Thymus (tissue), 11 donors: Measurements from ENCODE around the gene OPCML. TPM values are rescaled to one million over a fixed set of nuclear protein-coding genes. Genes with fewer than 3 reads are reported as not detected.

Experiments
- DNase-seq, 9 donors: peaks; one replicate each; pipeline ENCODE4 v3.0.0-alpha.2; 2013; ENCODE audit warnings: low spot score in 9 of 9, low read depth in 6 of 9, missing footprints in 1 of 9
- H3K27ac ChIP-seq, 2 donors: one replicate each; pipeline ENCODE4 v1.5.1; 2013; ENCODE audit warnings: control low read depth in 1 of 2, low read depth in 1 of 2, low read length in 1 of 2, mild to moderate bottlenecking in 1 of 2, moderate library complexity in 1 of 2
- H3K27me3 ChIP-seq, 2 donors: one replicate each; pipeline ENCODE4 v1.5.1; 2013; ENCODE audit warnings: low read length in 1 of 2; ENCODE audit not compliant: control insufficient read depth in 2 of 2, insufficient read depth in 1 of 2
- H3K36me3 ChIP-seq, 2 donors: one replicate each; pipeline ENCODE4 v1.5.1; 2013; ENCODE audit warnings: low read length in 1 of 2, mild to moderate bottlenecking in 1 of 2, moderate library complexity in 1 of 2; ENCODE audit not compliant: control insufficient read depth in 2 of 2, insufficient read depth in 2 of 2
- H3K4me1 ChIP-seq, 2 donors: one replicate each; pipeline ENCODE4 v1.5.1; 2013; ENCODE audit warnings: low read length in 2 of 2; ENCODE audit not compliant: control insufficient read depth in 2 of 2, insufficient read depth in 2 of 2
- H3K4me3 ChIP-seq, 2 donors: one replicate each; pipeline ENCODE4 v1.5.1; 2013; ENCODE audit warnings: low read length in 2 of 2, control low read depth in 1 of 2, mild to moderate bottlenecking in 1 of 2
- H3K9me3 ChIP-seq, 2 donors: one replicate each; pipeline ENCODE4 v1.5.1; 2013; ENCODE audit warnings: low read length in 1 of 2, mild to moderate bottlenecking in 1 of 2; ENCODE audit not compliant: control insufficient read depth in 2 of 2, insufficient read depth in 1 of 2
- WGBS: extraction: QIAGEN DNeasy Blood & Tissue Kit; methylation state at CpG from one replicate; pipeline ENCODE4 v1.1.7; 2013; 5-methylcytosine and 5-hydroxymethylcytosine counted together
- polyA plus RNA-seq: library from polyadenylated mRNA; stranded (reverse); fragments of 200-250 nt; gene quantifications from one replicate; pipeline ENCODE4 v1.2.3, GENCODE V29; 2013
- total RNA-seq: library from RNA; stranded (reverse); fragments of 120-200 nt; gene quantifications from one replicate; pipeline ENCODE4 v1.2.4, GENCODE V29; 2013
- donor health status: healthy.

OPCML gene
- total and polyA plus RNA-seq, 2 donors, result 0.07 to 0.09 TPM

DNA sequence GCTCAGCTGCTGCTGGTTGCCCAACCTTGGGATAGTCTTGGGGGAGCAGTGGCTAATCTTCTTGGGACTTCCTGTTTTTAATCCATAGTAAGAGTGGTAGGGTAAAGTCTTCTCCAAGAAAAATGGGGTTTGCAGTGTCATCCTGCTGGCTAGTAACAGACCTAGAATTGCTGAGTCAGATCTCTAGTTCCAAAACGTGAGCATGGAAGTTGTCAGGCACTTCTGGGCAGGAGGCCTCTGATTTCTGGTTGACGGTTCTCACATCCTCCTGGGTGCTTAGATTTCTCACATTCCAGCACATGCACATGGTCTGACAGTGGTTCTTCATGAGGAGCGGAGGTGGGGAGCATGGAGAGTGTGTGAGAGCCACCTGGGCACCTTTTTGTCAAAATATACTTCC, 410.0 kb downstream of the OPCML start:
- DNase-seq, result no peak
- H3K9me3 ChIP-seq, result no peaks in the 10 kb centered on the region
- H3K4me3 ChIP-seq, result no peak overlapping the region
- H3K36me3 ChIP-seq, result no peaks in the 10 kb centered on the region
- no peak overlapping the region for H3K27ac ChIP-seq
- 29% methylated on average over 3 of the region's 3 CpGs for WGBS
- no peaks in the 10 kb centered on the region for H3K4me1 ChIP-seq
- H3K27me3 ChIP-seq, result no peaks in the 10 kb centered on the region

DNA sequence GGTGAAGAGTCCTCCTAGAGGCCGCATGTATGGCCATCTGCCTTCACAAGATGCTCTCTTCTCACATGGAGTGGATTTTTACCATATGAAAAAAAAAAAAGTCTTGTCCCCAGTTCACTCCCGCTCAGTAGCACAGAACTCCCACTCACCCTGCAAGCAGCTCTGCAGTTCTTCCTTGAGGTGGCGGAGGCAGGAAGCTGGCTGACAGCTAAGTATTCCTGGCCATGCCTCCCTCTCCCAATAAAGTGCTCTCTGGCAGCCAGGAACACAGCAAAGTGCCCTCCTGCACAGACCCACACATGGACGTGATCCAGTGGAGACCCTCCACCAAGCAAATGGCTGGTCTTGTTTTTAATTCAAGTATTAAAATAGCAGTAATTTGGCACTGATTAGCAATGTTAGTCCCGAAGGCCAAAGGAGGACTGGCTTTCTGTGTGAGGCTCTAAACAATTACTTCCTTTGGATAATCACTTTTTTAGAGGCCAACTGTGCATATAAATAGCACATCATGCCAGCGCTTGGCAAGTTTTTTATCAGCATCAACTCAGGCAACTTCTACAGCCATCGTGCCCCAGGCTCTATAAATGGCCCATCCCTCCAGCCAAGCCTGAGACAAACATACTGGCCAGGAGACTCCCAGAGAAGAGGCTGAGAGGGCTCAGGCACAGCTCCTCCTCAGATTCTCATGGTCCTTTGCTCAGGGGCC, 413.6 kb downstream of the OPCML start:
- no peak overlapping the region for H3K27ac ChIP-seq
- no peaks in the 10 kb centered on the region for H3K27me3 ChIP-seq
- no peak for DNase-seq
- H3K9me3 ChIP-seq, result no peaks in the 10 kb centered on the region
- 88% methylated on average over 7 of the region's 7 CpGs for WGBS
- no peaks in the 10 kb centered on the region for H3K4me1 ChIP-seq
- no peak overlapping the region for H3K4me3 ChIP-seq
- no peaks in the 10 kb centered on the region for H3K36me3 ChIP-seq

DNA sequence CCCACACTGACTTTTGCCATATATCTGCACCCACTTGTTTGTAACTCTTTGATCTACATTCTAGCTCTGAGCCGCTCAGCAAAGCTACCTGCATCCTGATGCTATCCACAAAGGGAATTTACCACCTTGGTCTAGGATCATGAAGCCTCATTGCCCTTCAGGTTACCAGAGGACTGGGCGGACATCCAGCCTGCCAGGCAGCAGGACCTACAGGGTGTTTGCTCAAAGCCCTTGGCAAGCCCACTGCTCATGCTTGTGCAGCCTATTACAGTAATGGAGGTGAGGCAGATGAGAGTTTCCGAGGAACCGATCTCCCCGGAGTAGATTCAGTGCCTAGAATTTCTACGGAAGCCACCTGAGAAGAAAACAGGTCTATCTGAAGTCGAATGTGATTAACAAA, 417.2 kb downstream of the OPCML start:
- Histone ChIP-seq H3K4me3 (no peak overlapping the region), H3K27ac (no peak overlapping the region), H3K27me3 (no peaks in the 10 kb centered on the region), H3K4me1 (no peaks in the 10 kb centered on the region), H3K36me3 (no peaks in the 10 kb centered on the region), H3K9me3 (no peaks in the 10 kb centered on the region)
- WGBS, result 94% methylated on average over 7 of the region's 7 CpGs
- no peak for DNase-seq

DNA sequence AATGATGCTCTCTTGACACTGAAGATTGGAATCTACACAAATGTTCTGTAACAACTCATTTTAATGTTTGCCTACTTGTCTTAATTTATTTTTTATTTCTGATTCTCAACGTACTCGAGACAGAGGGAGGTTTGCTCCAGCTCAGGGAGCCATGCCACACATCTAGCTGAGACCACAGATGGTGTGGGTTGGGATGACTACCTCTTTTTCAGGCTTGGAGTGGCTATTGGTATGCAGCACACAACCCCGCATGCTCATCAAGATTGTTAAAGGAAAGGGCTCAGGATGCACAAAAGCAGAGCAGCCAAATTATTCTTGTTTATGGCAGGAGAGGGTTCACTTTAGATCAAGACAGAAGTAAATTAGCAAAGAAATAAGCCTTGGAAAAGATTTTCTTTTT, 424.5 kb downstream of the OPCML start:
- no peaks in the 10 kb centered on the region for H3K9me3 ChIP-seq
- H3K36me3 ChIP-seq, result no peaks in the 10 kb centered on the region
- no peak for DNase-seq
- no peaks in the 10 kb centered on the region for H3K27me3 ChIP-seq
- no peaks in the 10 kb centered on the region for H3K4me1 ChIP-seq
- WGBS, result 81% methylated on average over 3 of the region's 3 CpGs
- H3K4me3 ChIP-seq, result no peak overlapping the region
- no peak overlapping the region for H3K27ac ChIP-seq

DNA sequence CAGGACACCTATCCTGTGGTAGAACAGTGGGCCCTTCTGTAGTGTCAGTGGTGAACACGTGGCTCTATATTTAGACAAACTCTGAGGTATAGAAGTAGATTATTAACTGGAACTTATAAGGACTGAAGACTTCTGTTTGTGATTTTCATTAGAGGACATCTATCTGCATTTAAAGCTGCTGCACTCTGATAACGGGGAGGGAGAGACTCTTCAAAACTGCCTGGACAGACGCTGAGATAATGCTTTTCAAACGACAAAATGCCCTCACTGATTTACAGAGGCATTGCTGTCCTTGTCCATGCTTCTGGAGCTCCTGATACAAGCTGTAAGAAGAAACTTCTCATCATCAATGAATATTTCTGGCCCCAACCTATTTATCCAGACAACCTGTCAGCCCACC, 425.2 kb downstream of the OPCML start:
- Histone ChIP-seq H3K27ac (no peak overlapping the region), H3K36me3 (no peaks in the 10 kb centered on the region), H3K4me1 (no peaks in the 10 kb centered on the region), H3K27me3 (no peaks in the 10 kb centered on the region), H3K4me3 (no peak overlapping the region), H3K9me3 (no peaks in the 10 kb centered on the region)
- DNase-seq, result no peak
- 89% methylated on average over 4 of the region's 4 CpGs for WGBS

DNA sequence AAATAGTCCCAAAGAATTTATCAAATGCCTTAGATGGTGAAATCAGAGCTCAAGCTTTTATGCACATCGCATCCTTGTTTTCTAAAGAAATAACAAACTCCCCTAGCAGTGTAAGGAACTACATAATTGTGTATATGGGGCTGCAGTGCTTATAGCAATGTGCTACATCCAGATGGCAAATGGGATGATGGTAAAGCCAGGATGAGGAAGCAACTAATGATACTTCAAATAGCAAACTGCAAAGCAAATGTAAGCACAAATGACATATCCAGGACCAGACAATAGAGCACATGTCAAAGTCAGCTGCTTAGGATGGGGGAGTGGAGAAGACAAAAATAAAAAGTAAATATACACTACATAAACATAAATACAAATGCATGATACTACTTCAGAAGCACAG, 425.9 kb downstream of the OPCML start:
- no peaks in the 10 kb centered on the region for H3K4me1 ChIP-seq
- no peak for DNase-seq
- WGBS, result 95% methylated on average over 1 of the region's 1 CpG
- H3K9me3 ChIP-seq, result no peaks in the 10 kb centered on the region
- no peaks in the 10 kb centered on the region for H3K36me3 ChIP-seq
- H3K27me3 ChIP-seq, result no peaks in the 10 kb centered on the region
- no peak overlapping the region for H3K4me3 ChIP-seq
- H3K27ac ChIP-seq, result no peak overlapping the region

DNA sequence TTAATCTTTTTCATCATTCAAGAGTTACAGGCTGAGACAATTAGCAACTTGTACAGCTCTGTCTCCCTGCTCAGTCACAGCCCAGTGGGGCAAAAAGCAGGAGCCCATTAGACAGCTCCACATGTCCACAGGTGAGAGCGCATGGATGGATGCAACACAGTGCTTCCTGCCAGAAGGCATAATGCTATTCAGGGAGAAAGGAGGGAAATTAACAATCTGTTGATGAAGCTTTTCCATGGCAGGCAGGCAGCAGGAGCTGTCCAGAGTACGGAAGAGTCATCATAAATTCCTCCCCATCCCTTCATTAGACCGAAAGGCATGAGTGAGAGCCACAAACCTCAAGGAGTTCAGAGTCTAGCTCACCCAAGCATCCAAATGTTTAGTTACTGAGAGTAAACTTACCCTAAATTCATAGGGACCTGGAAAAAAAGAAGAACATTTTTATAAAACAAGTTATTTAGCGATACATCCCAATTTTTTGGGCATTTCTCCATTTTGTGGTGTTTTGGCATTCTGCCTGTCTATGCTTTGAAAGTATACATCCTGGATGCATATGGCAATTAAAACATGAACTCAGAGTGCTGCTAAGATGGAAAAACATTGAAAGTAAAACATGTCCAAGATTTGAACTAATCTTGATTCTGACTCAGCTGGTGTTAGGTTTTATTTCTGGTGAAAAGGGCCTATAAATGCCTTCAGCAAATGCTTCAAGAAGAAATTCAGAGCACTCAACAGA, 428.1 kb downstream of the OPCML start:
- Histone ChIP-seq H3K4me1 (no peaks in the 10 kb centered on the region), H3K36me3 (no peaks in the 10 kb centered on the region), H3K4me3 (no peak overlapping the region), H3K27me3 (no peaks in the 10 kb centered on the region), H3K9me3 (no peaks in the 10 kb centered on the region), H3K27ac (no peak overlapping the region)
- WGBS, result 88% methylated on average over 4 of the region's 4 CpGs
- DNase-seq, result no peak

DNA sequence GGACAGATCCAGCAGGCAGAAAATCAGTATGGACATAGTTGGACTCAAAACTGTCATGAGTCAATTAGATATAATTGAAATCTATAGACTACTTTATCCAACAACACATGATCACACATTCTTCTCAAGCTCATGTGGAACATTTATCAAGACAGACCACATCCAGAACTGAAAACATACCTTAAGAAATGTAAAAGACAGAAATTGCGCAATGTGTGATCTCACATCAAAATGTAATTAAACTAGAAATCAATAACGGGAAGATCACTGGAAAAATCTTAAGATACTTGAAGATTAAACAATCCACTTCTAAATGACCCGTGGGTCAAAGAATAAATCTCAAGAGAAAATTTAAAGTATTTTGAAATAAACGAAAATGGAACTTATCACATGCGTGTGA, 435.3 kb downstream of the OPCML start:
- no peak overlapping the region for H3K27ac ChIP-seq
- H3K36me3 ChIP-seq, result no peaks in the 10 kb centered on the region
- H3K9me3 ChIP-seq, result peaks cover 0 to under 1% of the 10 kb centered on the region in 2 donors
- DNase-seq, result no peak
- no peaks in the 10 kb centered on the region for H3K27me3 ChIP-seq
- 96% methylated on average over 5 of the region's 5 CpGs for WGBS
- no peak overlapping the region for H3K4me3 ChIP-seq
- H3K4me1 ChIP-seq, result no peaks in the 10 kb centered on the region

DNA sequence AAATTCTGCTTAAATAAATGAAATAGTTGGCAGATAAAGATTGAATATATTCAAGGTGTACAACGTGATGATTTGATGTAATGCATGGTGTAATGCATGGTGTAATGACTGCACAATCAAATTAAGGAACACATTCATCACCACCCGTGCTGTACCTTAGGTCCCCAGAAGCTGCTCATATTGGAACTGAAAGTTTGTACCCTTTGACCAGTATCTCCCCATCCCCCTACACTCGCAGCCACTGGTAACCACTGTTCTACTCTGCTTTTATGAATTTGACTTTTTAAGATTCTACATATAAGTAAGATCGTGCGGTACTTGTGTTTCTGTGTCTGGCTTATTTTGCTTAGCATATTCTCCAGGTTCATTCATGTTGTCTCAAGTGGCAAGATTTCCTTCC, 445.8 kb downstream of the OPCML start:
- WGBS, result 86% methylated on average over 5 of the region's 5 CpGs
- no peak overlapping the region for H3K27ac ChIP-seq
- peaks cover 0 to 1% of the 10 kb centered on the region in 2 donors for H3K9me3 ChIP-seq
- no peak overlapping the region for H3K4me3 ChIP-seq
- H3K36me3 ChIP-seq, result no peaks in the 10 kb centered on the region
- H3K4me1 ChIP-seq, result peaks cover 0 to 5% of the 10 kb centered on the region in 2 donors
- H3K27me3 ChIP-seq, result peaks cover 3 to 19% of the 10 kb centered on the region in 2 donors
- DNase-seq, result no peak
